Hepatocyte (in vitro differentiated cells): ENCODE results near the gene CSNK1G1. TPM values are rescaled to one million over a fixed set of nuclear protein-coding genes. Genes with fewer than 3 reads are reported as not detected.

ENCODE experiments used
- DNase-seq: peaks from one replicate; pipeline ENCODE4 v3.0.0-alpha.2; 2016; ENCODE audit warnings: low spot score
- H2AFZ ChIP-seq: fragments of 200-600 bp; sonication (generic); 2 replicates; pipeline ENCODE4 v1.6.0; 2016; ENCODE audit warnings: antibody characterized with exemption, mild to moderate bottlenecking
- H3K27ac ChIP-seq: fragments of 200-600 bp; sonication (generic); 2 replicates; pipeline ENCODE4 v1.5.1; 2016; ENCODE audit warnings: mild to moderate bottlenecking
- H3K27me3 ChIP-seq: fragments of 200-600 bp; sonication (generic); 2 replicates; pipeline ENCODE4 v1.6.1; 2016
- H3K36me3 ChIP-seq: fragments of 200-600 bp; sonication (generic); replicated peaks from 2 replicates; pipeline ENCODE4 v1.5.1; 2016; ENCODE audit warnings: low read depth; ENCODE audit not compliant: insufficient read depth
- H3K4me1 ChIP-seq: fragments of 200-600 bp; sonication (generic); 2 replicates; pipeline ENCODE4 v1.5.1; 2016; ENCODE audit warnings: mild to moderate bottlenecking, moderate library complexity; ENCODE audit not compliant: insufficient read depth
- H3K4me2 ChIP-seq: fragments of 200-600 bp; sonication (generic); 2 replicates; pipeline ENCODE4 v1.6.0; 2016
- H3K4me3 ChIP-seq: fragments of 200-600 bp; sonication (generic); 2 replicates; pipeline ENCODE4 v1.5.1; 2016; ENCODE audit warnings: mild to moderate bottlenecking
- H3K79me2 ChIP-seq: fragments of 200-600 bp; sonication (generic); 2 replicates; pipeline ENCODE4 v1.6.0; 2017; ENCODE audit warnings: mild to moderate bottlenecking
- H3K9me2 ChIP-seq: fragments of 200-600 bp; sonication (generic); replicated peaks from 2 replicates; pipeline ENCODE4 v1.6.0; 2017; ENCODE audit warnings: mild to moderate bottlenecking; ENCODE audit not compliant: insufficient read depth
- H3K9me3 ChIP-seq: fragments of 200-600 bp; sonication (generic); 2 replicates; pipeline ENCODE4 v1.5.1; 2016; ENCODE audit warnings: low read depth, mild to moderate bottlenecking
- H4K20me1 ChIP-seq: fragments of 200-600 bp; sonication (generic); 2 replicates; pipeline ENCODE4 v1.6.0; 2016; ENCODE audit warnings: mild to moderate bottlenecking; ENCODE audit not compliant: insufficient read depth, poor library complexity, severe bottlenecking
- CTCF ChIP-seq: fragments of 200-600 bp; sonication (generic); IDR thresholded peaks from 2 replicates; pipeline ENCODE4 v1.5.1; 2016; ENCODE audit warnings: antibody characterized with exemption, mild to moderate bottlenecking; ENCODE audit not compliant: poor library complexity
- EZH2 ChIP-seq: fragments of 200-600 bp; sonication (generic); IDR thresholded peaks from 2 replicates; pipeline ENCODE4 v1.6.1; 2016; ENCODE audit warnings: antibody characterized with exemption, mild to moderate bottlenecking, borderline replicate concordance
- EZH2phosphoT487 ChIP-seq: fragments of 200-600 bp; sonication (generic); IDR thresholded peaks from one replicate; pipeline ENCODE4 v1.6.1; 2018; ENCODE audit warnings: antibody characterized with exemption, mild to moderate bottlenecking, low read depth, moderate library complexity; ENCODE audit not compliant: unreplicated experiment, severe bottlenecking
- WGBS: methylation state at CpG from one replicate; pipeline ENCODE4 v1.1.6; 2016; ENCODE audit warnings: low lambda C conversion rate; ENCODE audit errors: missing lambda C conversion rate; 5-methylcytosine and 5-hydroxymethylcytosine counted together
- polyA plus RNA-seq: library from polyadenylated mRNA; unstranded; fragments of >200 nt; fragmentation: Nextera tagmentation; extraction: Ambion mirVana; gene quantifications from 2 replicates; pipeline ENCODE4 v1.2.1, GENCODE V29; 2016
- total RNA-seq: library from RNA; depleted of rRNA; stranded (reverse); fragments of >200 nt; gene quantifications from 2 replicates; pipeline ENCODE4 v1.2.3, GENCODE V29; 2014

The CSNK1G1 gene
- total and polyA plus RNA-seq, 2 experiments from 2014 or later: 7.7 to 18.1 TPM

- H3K27ac ChIP-seq: peak overlapping the region; percentile 85
These were observed 108.5 kb downstream of the CSNK1G1 start for GRCh38 chr15:64247535-64247905.

GRCh38 chr15:64246364-64247189 lies 109.4 kb downstream of the CSNK1G1 start:
- H2AFZ ChIP-seq: no peak overlapping the region
- no peaks in the 10 kb centered on the region for H3K27me3 ChIP-seq
- no peak overlapping the region for H3K4me3 ChIP-seq
- H3K9me2 ChIP-seq: no peaks in the 10 kb centered on the region
- H3K4me1 ChIP-seq: peaks cover 21% of the 10 kb centered on the region
- TF ChIP-seq EZH2 (no peak), CTCF (no peak), EZH2phosphoT487 (no peak)
- H4K20me1 ChIP-seq: no peaks in the 10 kb centered on the region
- H3K27ac ChIP-seq: peak overlapping the region; percentile 85
- 71% methylated on average over 9 of the region's 9 CpGs for WGBS
- DNase-seq: peak; percentile 48
- no peaks in the 10 kb centered on the region for H3K9me3 ChIP-seq
- H3K36me3 ChIP-seq: no peaks in the 10 kb centered on the region
- H3K79me2 ChIP-seq: peaks cover 24% of the 10 kb centered on the region
- peak overlapping the region; percentile 48 for H3K4me2 ChIP-seq

More at GRCh38 chr15:64247535-64247905, 108.5 kb downstream of the CSNK1G1 start:
- no peak overlapping the region for H2AFZ ChIP-seq
- no peaks in the 10 kb centered on the region for H4K20me1 ChIP-seq
- no peak overlapping the region for H3K4me3 ChIP-seq
- H3K9me3 ChIP-seq: no peaks in the 10 kb centered on the region
- H3K4me1 ChIP-seq: peaks cover 21% of the 10 kb centered on the region
- no peak for TF ChIP-seq CTCF
- no peak for TF ChIP-seq EZH2phosphoT487
- no peak for TF ChIP-seq EZH2
- peaks cover 23% of the 10 kb centered on the region for H3K79me2 ChIP-seq
- no peaks in the 10 kb centered on the region for H3K27me3 ChIP-seq
- H3K9me2 ChIP-seq: no peaks in the 10 kb centered on the region
- peak overlapping the region; percentile 29 for H3K4me2 ChIP-seq
- no peak for DNase-seq
- H3K36me3 ChIP-seq: no peaks in the 10 kb centered on the region

GRCh38 chr15:64245405-64245804 lies 110.6 kb downstream of the CSNK1G1 start:
- TF ChIP-seq EZH2: no peak
- no peak for TF ChIP-seq EZH2phosphoT487
- no peak for TF ChIP-seq CTCF
- DNase-seq: no peak

More at GRCh38 chr15:64245405-64245804, 110.6 kb downstream of the CSNK1G1 start:
- no peak overlapping the region for H2AFZ ChIP-seq
- peaks cover 19% of the 10 kb centered on the region for H3K4me1 ChIP-seq
- H3K27me3 ChIP-seq: no peaks in the 10 kb centered on the region
- 98% methylated on average over 4 of the region's 4 CpGs for WGBS
- no peak overlapping the region for H3K4me3 ChIP-seq
- no peak overlapping the region for H3K27ac ChIP-seq
- peaks cover 34% of the 10 kb centered on the region for H3K79me2 ChIP-seq
- no peaks in the 10 kb centered on the region for H3K9me3 ChIP-seq
- no peaks in the 10 kb centered on the region for H3K36me3 ChIP-seq
- no peak overlapping the region for H3K4me2 ChIP-seq
- H4K20me1 ChIP-seq: no peaks in the 10 kb centered on the region
- no peaks in the 10 kb centered on the region for H3K9me2 ChIP-seq
